IMR-90 (cell line): ENCODE data around the gene MORF4L1. TPM values are rescaled to one million over a fixed set of nuclear protein-coding genes. Genes with fewer than 3 reads are reported as not detected.
"Not testable (repeated sequence)": the region's sequence is repeated elsewhere in the genome, so short reads cannot be mapped to it uniquely, and the experiment has no call there.

Source experiments
- ATAC-seq: fragments of 200-7000 bp; cut with Tn5 transposase; 2 replicates; pipeline ENCODE4 v1.9.1; 2020; ENCODE audit warnings: low read depth, mild to moderate bottlenecking, moderate library complexity
- BruUV-seq: library from RNA; stranded (reverse); fragments of 400-500 nt; replicated peaks from 2 replicates; lab custom pipeline; 2021; lab: Mats Ljungman, UMichigan
- CTCF ChIA-PET: fragments of 300-600 bp; formaldehyde crosslinking; extraction: SDS; loops from one replicate; lab custom pipeline; 2021; ENCODE audit warnings: antibody characterized with exemption; lab: Yijun Ruan, JAX
- POLR2A ChIA-PET: fragments of 300-600 bp; sonication (Branson Sonifier 250); formaldehyde crosslinking; loops from one replicate; lab custom pipeline; 2022; ENCODE audit warnings: antibody characterized with exemption; ENCODE audit not compliant: unreplicated experiment; lab: Charles Lee
- DNase-seq: peaks from one replicate; pipeline ENCODE4 v3.0.0; 2013
- H2AFZ ChIP-seq: replicated peaks from 2 replicates; pipeline ENCODE3; 2013; ENCODE audit warnings: low read length, mild to moderate bottlenecking; ENCODE audit not compliant: poor library complexity
- H2AK5ac ChIP-seq: 2 replicates; pipeline ENCODE4 v1.6.1; 2013; ENCODE audit warnings: low read depth, low read length, inconsistent platforms
- H2AK9ac ChIP-seq: replicated peaks from 2 replicates; pipeline ENCODE3; 2013; ENCODE audit warnings: mild to moderate bottlenecking, low read depth, low read length, moderate library complexity; ENCODE audit not compliant: poor library complexity
- H2BK120ac ChIP-seq: 2 replicates; pipeline ENCODE4 v1.6.1; 2013; ENCODE audit warnings: low read depth, low read length, inconsistent platforms
- H2BK15ac ChIP-seq: 3 replicates; pipeline ENCODE4 v1.6.1; 2013; ENCODE audit warnings: low read depth, low read length, inconsistent platforms
- H2BK20ac ChIP-seq: 2 replicates; pipeline ENCODE4 v1.6.1; 2013; ENCODE audit warnings: low read depth, mild to moderate bottlenecking, inconsistent platforms, low read length, moderate library complexity
- H2BK5ac ChIP-seq: 2 replicates; pipeline ENCODE4 v1.6.1; 2013; ENCODE audit warnings: mild to moderate bottlenecking, low read depth, low read length, inconsistent platforms; ENCODE audit not compliant: poor library complexity, severe bottlenecking
- H3K14ac ChIP-seq: replicated peaks from 2 replicates; pipeline ENCODE4 v1.6.1; 2013; ENCODE audit warnings: low read depth, low read length, inconsistent platforms
- H3K18ac ChIP-seq: 2 replicates; pipeline ENCODE4 v1.6.1; 2013; ENCODE audit warnings: low read depth, low read length, control low read depth
- H3K23ac ChIP-seq: 2 replicates; pipeline ENCODE4 v1.6.1; 2013; ENCODE audit warnings: low read depth, low read length, inconsistent platforms
- H3K27ac ChIP-seq: 2 replicates; pipeline ENCODE4 v1.5.1; 2013; ENCODE audit warnings: mild to moderate bottlenecking, control low read depth, low read length; ENCODE audit not compliant: insufficient read depth
- H3K27me3 ChIP-seq: 2 replicates; pipeline ENCODE4 v1.6.1; 2013; ENCODE audit warnings: low read length; ENCODE audit not compliant: control insufficient read depth, insufficient read depth
- H3K36me3 ChIP-seq: 2 replicates; pipeline ENCODE4 v1.6.1; 2013; ENCODE audit warnings: low read length, mixed read lengths; ENCODE audit not compliant: control insufficient read depth, insufficient read depth
- H3K4ac ChIP-seq: 2 replicates; pipeline ENCODE4 v1.6.1; 2013; ENCODE audit warnings: low read depth, low read length, inconsistent platforms
- H3K4me1 ChIP-seq: 2 replicates; pipeline ENCODE4 v1.6.1; 2013; ENCODE audit warnings: low read length, mixed read lengths; ENCODE audit not compliant: control insufficient read depth, insufficient read depth
- H3K4me2 ChIP-seq: 2 replicates; pipeline ENCODE4 v1.6.1; 2013; ENCODE audit warnings: low read depth, mild to moderate bottlenecking, control low read depth, low read length, moderate library complexity
- H3K4me3 ChIP-seq: 2 replicates; pipeline ENCODE4 v1.5.1; 2013; ENCODE audit warnings: low read depth, mild to moderate bottlenecking, control low read depth, low read length, moderate library complexity; ENCODE audit not compliant: insufficient read depth
- H3K56ac ChIP-seq: 2 replicates; pipeline ENCODE4 v1.6.1; 2013; ENCODE audit warnings: low read length, inconsistent platforms; ENCODE audit not compliant: insufficient read depth; ENCODE audit errors: extremely low read depth
- H3K79me1 ChIP-seq, 2 experiments: 2 replicates each; pipeline ENCODE4 v1.6.1; 2013; ENCODE audit warnings: low read length in 2 of 2, inconsistent platforms in 1 of 2, low read depth in 1 of 2
- H3K9ac ChIP-seq: 2 replicates; pipeline ENCODE4 v1.6.1; 2013; ENCODE audit warnings: low read depth, low read length, control low read depth
- H3K9me1 ChIP-seq: 2 replicates; pipeline ENCODE4 v1.6.1; 2013; ENCODE audit warnings: low read length, inconsistent platforms; ENCODE audit not compliant: insufficient read depth
- H3K9me3 ChIP-seq: 2 replicates; pipeline ENCODE4 v1.6.1; 2013; ENCODE audit warnings: low read length; ENCODE audit not compliant: control insufficient read depth, insufficient read depth
- H4K20me1 ChIP-seq: 2 replicates; pipeline ENCODE4 v1.6.1; 2013; ENCODE audit warnings: low read length, inconsistent platforms; ENCODE audit not compliant: insufficient read depth
- H4K5ac ChIP-seq: 2 replicates; pipeline ENCODE4 v1.6.1; 2013; ENCODE audit warnings: mild to moderate bottlenecking, low read depth, low read length, control low read depth
- H4K8ac ChIP-seq, 2 experiments: 2 replicates each; pipeline ENCODE4 v1.6.1; 2013; ENCODE audit warnings: low read depth in 2 of 2, low read length in 2 of 2, control low read depth in 1 of 2, inconsistent platforms in 1 of 2
- H4K91ac ChIP-seq: 2 replicates; pipeline ENCODE4 v1.6.1; 2013; ENCODE audit warnings: low read depth, low read length, inconsistent platforms; ENCODE audit not compliant: insufficient read depth
- WGBS, 2 experiments: methylation state at CpG; one replicate each; pipeline versions ENCODE4 v1.1.5 to v1.1.7; 2013; ENCODE audit warnings: missing lambda C conversion rate in 2 of 2; ENCODE audit not compliant: insufficient read length in 1 of 2; ENCODE audit errors: extremely low coverage in 2 of 2; 5-methylcytosine and 5-hydroxymethylcytosine counted together
- dilution Hi-C: fragments of 300-500 bp; cut with HindIII; formaldehyde crosslinking; loops from one replicate; pipeline ENCODE4 v1.14.3; 2018; ENCODE audit warnings: low sequenced_read_pairs; ENCODE audit not compliant: unreplicated experiment
- in situ Hi-C: fragments of 300-500 bp; cut with MboI; formaldehyde crosslinking; loops from 3 replicates; pipeline ENCODE4 v1.14.3; 2019; ENCODE audit warnings: low sequenced_read_pairs, inconsistent platforms, mixed read lengths
- intact Hi-C: fragments of 100-400 bp; cut with micrococcal nuclease; formaldehyde crosslinking; loops from 2 replicates; pipeline ENCODE4 v1.10.0; 2022
- polyA plus RNA-seq, 3 experiments: library from polyadenylated mRNA; depleted of rRNA; stranded (reverse); fragments of >200 nt; gene quantifications; 2 replicates each; pipeline ENCODE4 v1.2.3, GENCODE V29; 2012; ENCODE audit warnings: low replicate concordance in 1 of 3
- total RNA-seq: library from RNA; depleted of rRNA; stranded (reverse); fragments of >200 nt; gene quantifications from 2 replicates; pipeline ENCODE4 v1.2.3, GENCODE V29; 2012

Gene MORF4L1
- total and polyA plus RNA-seq, 2 of the 4 experiments (the other 2 are of a cell fraction), result 217 to 392 TPM

GRCh38 chr15:78928176-78928575 lies 55.5 kb downstream of the MORF4L1 start:
- H2AFZ ChIP-seq, H3K4me3 ChIP-seq, H2AK5ac ChIP-seq, H4K5ac ChIP-seq, H3K27ac ChIP-seq, H3K9ac ChIP-seq, H3K9me3 ChIP-seq, H3K4ac ChIP-seq, H2BK5ac ChIP-seq, POLR2A ChIA-PET, H3K4me1 ChIP-seq, H3K79me1 ChIP-seq, DNase-seq, CTCF ChIA-PET, H3K14ac ChIP-seq, H3K56ac ChIP-seq, BruUV-seq, H4K8ac ChIP-seq, ATAC-seq, H2BK120ac ChIP-seq, H3K23ac ChIP-seq, H2AK9ac ChIP-seq, dilution Hi-C loops, H2BK15ac ChIP-seq, in situ Hi-C loops, H3K27me3 ChIP-seq, intact Hi-C loops, H3K18ac ChIP-seq, H2BK20ac ChIP-seq, H3K4me2 ChIP-seq, H4K91ac ChIP-seq: not testable (repeated sequence)
- peaks cover 35% of the 10 kb centered on the region for H3K9me1 ChIP-seq
- H3K36me3 ChIP-seq, result peaks cover 18% of the 10 kb centered on the region
- WGBS, 2 experiments, result no CpG with 5 or more reads among the region's 14 CpGs
- peaks cover 19% of the 10 kb centered on the region; the same call in 1 of the 2 replicates for H4K20me1 ChIP-seq
